GM10847 (cell line): Measurements from ENCODE around the gene CCDC32.
A peak's percentile ranks its signal among the peaks of the same experiment; 100 is the strongest.

ENCODE experiments used
- POLR2A ChIP-seq: IDR thresholded peaks from 2 replicates; pipeline ENCODE4 v1.6.1; 2011; ENCODE audit not compliant: insufficient read length; ENCODE audit errors: extremely low read depth

CCDC32 gene

GRCh38 chr15:40578892-40579291 lies 14.1 kb upstream of the CCDC32 start:
- no peak for TF ChIP-seq POLR2A

- no peak for TF ChIP-seq POLR2A
Measured at GRCh38 chr15:40575113-40575512, 10.3 kb upstream of the CCDC32 start.

- peak; percentile 77 for TF ChIP-seq POLR2A
Measured at GRCh38 chr15:40569129-40569953, 4.5 kb upstream of the CCDC32 start, which contains the start of gene RPUSD2. RPUSD2 (plus strand) TSS chr15:40569299; CDS start chr15:40569338, 39 bp downstream.

GRCh38 chr15:40567111-40567510 lies 2.3 kb upstream of the CCDC32 start:
- no peak for TF ChIP-seq POLR2A

GRCh38 chr15:40565333-40566238 lies 744 bp upstream of the CCDC32 start:
- no peak for TF ChIP-seq POLR2A

GRCh38 chr15:40563426-40563825 lies 1.4 kb downstream of the CCDC32 start:
- no peak for TF ChIP-seq POLR2A

GRCh38 chr15:40562691-40563090 lies 2.2 kb downstream of the CCDC32 start:
- TF ChIP-seq POLR2A, result no peak

GRCh38 chr15:40558952-40559742 lies 5.7 kb downstream of the CCDC32 start:
- no peak for TF ChIP-seq POLR2A

- no peak for TF ChIP-seq POLR2A
Measured at GRCh38 chr15:40555876-40556275, 9.0 kb downstream of the CCDC32 start.

- no peak for TF ChIP-seq POLR2A
Measured at GRCh38 chr15:40554161-40554525, 10.7 kb downstream of the CCDC32 start.

- no peak for TF ChIP-seq POLR2A
Measured at GRCh38 chr15:40550341-40551037, 14.4 kb downstream of the CCDC32 start.

- no peak for TF ChIP-seq POLR2A
Measured at GRCh38 chr15:40549894-40550293, 14.9 kb downstream of the CCDC32 start.

- no peak for TF ChIP-seq POLR2A
Measured at GRCh38 chr15:40548610-40549009, 16.2 kb downstream of the CCDC32 start.

- no peak for TF ChIP-seq POLR2A
Measured at GRCh38 chr15:40545457-40545856, 19.4 kb downstream of the CCDC32 start.
